CD14-positive monocyte (primary cell): Measurements from ENCODE around the gene ATP10D. TPM values are rescaled to one million over a fixed set of nuclear protein-coding genes. Genes with fewer than 3 reads are reported as not detected.

Experiments
- DNase-seq, 3 donors: peaks; one replicate each; pipeline ENCODE4 v3.0.0-alpha.2; 2011 to 2022
- H2AFZ ChIP-seq: 2 replicates; pipeline ENCODE4 v1.6.0; 2012; ENCODE audit warnings: mild to moderate bottlenecking, low read depth, low read length, inconsistent platforms; ENCODE audit not compliant: insufficient read depth, poor library complexity, severe bottlenecking
- H3K27ac ChIP-seq, 2 donors: 1 replicate in 1 of 2; 2 replicates in 1 of 2; pipeline ENCODE4 v1.5.1; 2012 to 2013; ENCODE audit warnings: low read length in 2 of 2, control low read depth in 1 of 2, inconsistent platforms in 1 of 2, low read depth in 1 of 2, mild to moderate bottlenecking in 1 of 2
- H3K27me3 ChIP-seq, 2 donors: one replicate each; pipeline versions ENCODE4 v1.6.0 to v1.6.1; 2011 to 2013; ENCODE audit warnings: low read length in 2 of 2; ENCODE audit not compliant: control insufficient read depth in 2 of 2, insufficient read depth in 2 of 2
- H3K36me3 ChIP-seq, 2 donors: replicated peaks in 1 of 2; 1 replicate in 1 of 2; 2 replicates in 1 of 2; pipeline versions ENCODE4 v1.5.1 to v1.6.1; 2012 to 2013; ENCODE audit warnings: low read length in 2 of 2, control low read depth in 1 of 2, inconsistent platforms in 1 of 2, mild to moderate bottlenecking in 1 of 2; ENCODE audit not compliant: insufficient read depth in 2 of 2, control insufficient read depth in 1 of 2
- H3K4me1 ChIP-seq, 2 donors: 1 replicate in 1 of 2; 2 replicates in 1 of 2; pipeline versions ENCODE4 v1.5.1 to v1.6.1; 2012 to 2013; ENCODE audit warnings: low read length in 2 of 2, control low read depth in 1 of 2, inconsistent platforms in 1 of 2, mild to moderate bottlenecking in 1 of 2, moderate library complexity in 1 of 2; ENCODE audit not compliant: insufficient read depth in 2 of 2, control insufficient read depth in 1 of 2
- H3K4me2 ChIP-seq: replicated peaks from 2 replicates; pipeline ENCODE3; 2012; ENCODE audit warnings: low read length, moderate library complexity, mild to moderate bottlenecking; ENCODE audit not compliant: poor library complexity, severe bottlenecking; ENCODE audit errors: extremely low read depth
- H3K4me3 ChIP-seq, 3 experiments: fragments of 200-600 bp in 1 of 3; sonication (generic) in 1 of 3; replicated peaks in 1 of 3; 1 replicate in 2 of 3; 2 replicates in 1 of 3; pipeline ENCODE4 v1.5.1; 2011 to 2013; ENCODE audit warnings: low read length in 3 of 3, mild to moderate bottlenecking in 3 of 3, control low read depth in 2 of 3, low read depth in 2 of 3, inconsistent platforms in 1 of 3, moderate library complexity in 1 of 3
- H3K79me2 ChIP-seq: 2 replicates; pipeline ENCODE4 v1.6.0; 2012; ENCODE audit warnings: mild to moderate bottlenecking, control low read depth, inconsistent platforms, low read length, moderate library complexity; ENCODE audit not compliant: insufficient read depth
- H3K9ac ChIP-seq: 2 replicates; pipeline ENCODE4 v1.6.0; 2017; ENCODE audit warnings: low read length, mild to moderate bottlenecking; ENCODE audit not compliant: insufficient read depth, poor library complexity, severe bottlenecking
- H3K9me3 ChIP-seq, 2 donors: replicated peaks in 1 of 2; 1 replicate in 1 of 2; 2 replicates in 1 of 2; pipeline versions ENCODE4 v1.5.1 to v1.6.1; 2012 to 2013; ENCODE audit warnings: low read length in 2 of 2, control low read depth in 1 of 2; ENCODE audit not compliant: control insufficient read depth in 1 of 2, insufficient read depth in 1 of 2
- H4K20me1 ChIP-seq: 2 replicates; pipeline ENCODE4 v1.6.0; 2012; ENCODE audit warnings: mild to moderate bottlenecking, low read length, control low read depth, moderate library complexity; ENCODE audit not compliant: insufficient read depth
- H3K27ac Mint-ChIP-seq, 7 donors: one replicate each; pipeline ENCODE4 v1.8.0; 2020; ENCODE audit warnings: mild to moderate bottlenecking in 7 of 7, mixed read lengths in 7 of 7, moderate library complexity in 6 of 7, inconsistent platforms in 2 of 7
- H3K27me3 Mint-ChIP-seq, 3 donors: one replicate each; pipeline ENCODE4 v1.8.0; 2021 to 2022; ENCODE audit warnings: low read depth in 3 of 3, mild to moderate bottlenecking in 3 of 3, mixed read lengths in 3 of 3, moderate library complexity in 3 of 3, inconsistent platforms in 1 of 3
- H3K36me3 Mint-ChIP-seq, 2 donors: one replicate each; pipeline ENCODE4 v1.8.0; 2020; ENCODE audit warnings: mixed read lengths in 2 of 2, inconsistent platforms in 1 of 2, mild to moderate bottlenecking in 1 of 2
- H3K4me1 Mint-ChIP-seq: one replicate; pipeline ENCODE4 v1.8.0; 2020; ENCODE audit warnings: mild to moderate bottlenecking, mixed read lengths
- H3K4me3 Mint-ChIP-seq, 2 donors: one replicate each; pipeline ENCODE4 v1.8.0; 2020; ENCODE audit warnings: mild to moderate bottlenecking in 2 of 2, mixed read lengths in 2 of 2, moderate library complexity in 1 of 2
- H3K9me3 Mint-ChIP-seq, 7 donors: one replicate each; pipeline ENCODE4 v1.8.0; 2020 to 2022; ENCODE audit warnings: mixed read lengths in 7 of 7, mild to moderate bottlenecking in 6 of 7, moderate library complexity in 6 of 7, inconsistent platforms in 2 of 7
- WGBS: methylation state at CpG from one replicate; pipeline ENCODE4 v1.1.5; 2013; ENCODE audit warnings: missing lambda C conversion rate; ENCODE audit not compliant: insufficient coverage; 5-methylcytosine and 5-hydroxymethylcytosine counted together
- intact Hi-C, 2 donors: fragments of 100-400 bp; cut with micrococcal nuclease; formaldehyde crosslinking; loops; one replicate each; pipeline versions ENCODE4 v1.15.0 to v1.15.1; 2023
- polyA minus RNA-seq: library from RNA; depleted of rRNA, polyadenylated mRNA; stranded (reverse); fragments of >200 nt; gene quantifications from 2 replicates; pipeline ENCODE4 v1.2.3, GENCODE V29; 2012
- polyA plus RNA-seq, 3 donors: library from polyadenylated mRNA; depleted of rRNA in 1 of 3; unstranded in 2 of 3; stranded (reverse) in 1 of 3; fragments of 300-500 nt in 2 of 3; fragments of >200 nt in 1 of 3; fragmentation: Illumina TruSeq in 2 of 3; gene quantifications; 1 replicate in 2 of 3; 2 replicates in 1 of 3; pipeline ENCODE4 v1.2.3, GENCODE V29; 2012 to 2021
- total RNA-seq, 12 experiments: library from RNA in 1 of 12; stranded (reverse) in 1 of 12; fragments of 120-200 nt in 1 of 12; gene quantifications; one replicate each; pipeline ENCODE4 v1.2.4 and lab custom pipeline; 2013 to 2026; ENCODE audit warnings: mixed read lengths in 6 of 12, inconsistent platforms in 1 of 12
- TF ChIP-seq, protein P1 (sequence below): fragments of 200-600 bp; IDR thresholded peaks from one replicate; pipeline ENCODE4 v1.8.0; 2022; ENCODE audit warnings: antibody characterized with exemption, mild to moderate bottlenecking

The ATP10D gene
- 29.0 TPM for total RNA-seq (2013)
- polyA plus RNA-seq = 10 to 100 TPM in 2 of 3 donors, 1 to 10 TPM in 1; 8.4 to 16.9 (median 14.1) TPM
- polyA minus RNA-seq = 10.5 and 15.2 TPM in 2 replicates
- total RNA-seq (lab: John Stamatoyannopoulos, UW) = 24.2 to 203 (median 117) reads per million in 11 experiments

DNA sequence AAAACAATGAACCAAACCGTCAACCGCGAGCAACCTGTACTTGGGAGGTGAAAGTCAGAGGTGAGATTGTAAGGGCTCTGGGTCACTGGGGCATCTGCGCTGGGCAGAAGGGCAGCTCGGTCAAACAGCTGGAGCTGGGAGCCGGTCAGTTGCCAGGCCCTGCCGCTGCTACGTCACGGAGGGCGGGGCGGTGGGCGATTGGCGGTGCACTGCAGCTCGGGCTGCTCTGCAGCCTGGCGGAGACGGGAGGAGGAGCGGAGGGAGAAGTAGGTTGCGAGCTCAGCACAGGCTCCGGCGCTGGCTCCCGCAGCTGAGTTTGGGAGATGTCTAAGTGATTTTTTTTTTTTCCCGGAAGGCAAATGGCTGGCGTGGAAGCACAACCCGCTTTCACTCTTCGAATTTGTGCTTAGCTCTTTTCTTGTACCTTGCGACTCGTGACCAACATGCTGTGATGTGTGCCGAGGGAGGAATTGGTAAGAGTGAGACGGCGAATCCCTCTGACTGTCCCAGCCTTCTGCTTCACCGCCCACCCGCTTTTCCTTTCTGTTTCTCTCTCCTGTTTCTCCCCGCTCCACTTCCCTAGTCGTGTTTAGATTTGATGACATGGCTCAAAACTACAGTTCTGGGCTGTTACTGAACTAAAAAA, at the start of gene ATP10D:
Gene ATP10D, plus strand, starts transcription at position 229 of the 646 bp plus-strand sequence. CDS start 27,266 bp downstream, outside the sequence.
- Mint-ChIP-seq H3K4me1 (peaks cover 38% of the 10 kb centered on the region), H3K4me3 (peak within 1 kb of the TSS; percentile 98), H3K9me3 (no peaks in the 10 kb centered on the region), H3K27ac (peak within 1 kb of the TSS; percentile 98 to 100 (median 99)), H3K36me3 (peaks cover 0 to 3% of the 10 kb centered on the region in 2 donors), H3K27me3 (no peaks in the 10 kb centered on the region)
- Histone ChIP-seq H3K79me2 (peaks cover 43% of the 10 kb centered on the region), H3K9me3 (peaks cover 0 to 3% of the 10 kb centered on the region in 2 donors), H2AFZ (peak within 1 kb of the TSS; percentile 78), H3K36me3 (no peaks in the 10 kb centered on the region), H3K4me2 (peak within 1 kb of the TSS; percentile 83), H3K4me3 (peak within 1 kb of the TSS; percentile 64 to 94 (median 94)), H3K9ac (peak within 1 kb of the TSS; percentile 82), H3K27ac (peak within 1 kb of the TSS; percentile 93 to 97), H3K27me3 (no peaks in the 10 kb centered on the region), H3K4me1 (peaks cover 38 to 60% of the 10 kb centered on the region in 2 donors), H4K20me1 (no peaks in the 10 kb centered on the region)
- intact Hi-C loops = loop anchor here in 1 of 2 donors (2.0 to 10.0 kb wide), 2 partner anchors 22 to 550 kb away; partner anchors contain the start of gene COMMD8
- WGBS = 2% methylated on average over 25 of the region's 34 CpGs
- TF ChIP-seq, protein P1, sequence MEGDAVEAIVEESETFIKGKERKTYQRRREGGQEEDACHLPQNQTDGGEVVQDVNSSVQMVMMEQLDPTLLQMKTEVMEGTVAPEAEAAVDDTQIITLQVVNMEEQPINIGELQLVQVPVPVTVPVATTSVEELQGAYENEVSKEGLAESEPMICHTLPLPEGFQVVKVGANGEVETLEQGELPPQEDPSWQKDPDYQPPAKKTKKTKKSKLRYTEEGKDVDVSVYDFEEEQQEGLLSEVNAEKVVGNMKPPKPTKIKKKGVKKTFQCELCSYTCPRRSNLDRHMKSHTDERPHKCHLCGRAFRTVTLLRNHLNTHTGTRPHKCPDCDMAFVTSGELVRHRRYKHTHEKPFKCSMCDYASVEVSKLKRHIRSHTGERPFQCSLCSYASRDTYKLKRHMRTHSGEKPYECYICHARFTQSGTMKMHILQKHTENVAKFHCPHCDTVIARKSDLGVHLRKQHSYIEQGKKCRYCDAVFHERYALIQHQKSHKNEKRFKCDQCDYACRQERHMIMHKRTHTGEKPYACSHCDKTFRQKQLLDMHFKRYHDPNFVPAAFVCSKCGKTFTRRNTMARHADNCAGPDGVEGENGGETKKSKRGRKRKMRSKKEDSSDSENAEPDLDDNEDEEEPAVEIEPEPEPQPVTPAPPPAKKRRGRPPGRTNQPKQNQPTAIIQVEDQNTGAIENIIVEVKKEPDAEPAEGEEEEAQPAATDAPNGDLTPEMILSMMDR = no peak
- peak; percentile 90 to 93 (median 91) for DNase-seq

DNA sequence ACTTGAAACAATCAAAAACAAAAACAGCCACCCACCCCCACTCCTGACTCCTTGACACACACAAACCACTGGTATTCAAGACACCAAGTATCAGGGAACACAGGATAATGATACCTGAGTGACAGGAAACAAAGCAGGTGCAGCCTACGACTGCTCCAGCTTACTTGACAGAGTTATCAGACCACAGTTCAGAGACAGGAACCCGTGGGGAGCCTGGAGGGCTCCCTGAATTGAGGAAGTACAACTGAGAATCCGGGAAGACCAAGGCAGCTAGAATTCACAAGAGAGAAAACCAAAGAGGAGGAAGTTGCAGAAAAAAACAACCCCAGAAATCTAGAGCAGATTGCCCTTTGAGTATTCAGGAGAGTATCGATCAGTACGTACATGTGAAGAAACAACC, 42.1 kb upstream of the ATP10D start:
- Mint-ChIP-seq H3K36me3 (peaks cover 2 to 9% of the 10 kb centered on the region in 2 donors), H3K27ac (peak overlapping the region; percentile 12 to 89 (median 84)), H3K9me3 (peaks cover 0 to 4% (median 0%) of the 10 kb centered on the region in 7 donors), H3K27me3 (no peaks in the 10 kb centered on the region), H3K4me3 (peak overlapping the region; percentile 13 to 79), H3K4me1 (peaks cover 54% of the 10 kb centered on the region)
- no peaks in the 10 kb centered on the region for H4K20me1 ChIP-seq
- intact Hi-C loops = no loop called here
- peak overlapping the region; percentile 77 for H3K4me2 ChIP-seq
- no peaks in the 10 kb centered on the region for H3K27me3 ChIP-seq
- peak overlapping the region; percentile 18 for H3K9ac ChIP-seq
- 0% methylated on average over 4 of the region's 5 CpGs for WGBS
- H3K27ac ChIP-seq = peak overlapping the region; percentile 34 to 81
- peaks cover 31 to 58% of the 10 kb centered on the region in 2 donors for H3K4me1 ChIP-seq
- H2AFZ ChIP-seq = peak overlapping the region; percentile 70
- H3K9me3 ChIP-seq = no peaks in the 10 kb centered on the region
- no peaks in the 10 kb centered on the region for H3K36me3 ChIP-seq
- TF ChIP-seq, protein P1 = no peak
- peak; percentile 49 to 68 (median 66) for DNase-seq
- peak overlapping the region in 2 of 3 experiments; percentile 50 to 72 for H3K4me3 ChIP-seq
- peaks cover 35% of the 10 kb centered on the region for H3K79me2 ChIP-seq
